K562 (cell line): ENCODE data around the gene TRA2B. TPM values are rescaled to one million over a fixed set of nuclear protein-coding genes. Genes with fewer than 3 reads are reported as not detected.

Experiments used
- ATAC-seq: fragments of 200-7000 bp; cut with Tn5 transposase; 3 replicates; pipeline ENCODE4 v1.9.1; 2020; ENCODE audit warnings: moderate library complexity
- BruUV-seq: library from RNA; stranded (reverse); fragments of 400-500 nt; replicated peaks from 2 replicates; lab custom pipeline; 2021; lab: Mats Ljungman, UMichigan
- CTCF ChIA-PET: fragments of 300-600 bp; formaldehyde crosslinking; extraction: SDS; loops from one replicate; lab custom pipeline; 2021; ENCODE audit warnings: low intra/inter-chr PET ratio; lab: Yijun Ruan, JAX
- POLR2A ChIA-PET: fragments of 300-600, 350-650 bp; sonication (Branson Sonifier 250); formaldehyde crosslinking; extraction: SDS; loops from one replicate; lab custom pipeline; 2021; ENCODE audit warnings: antibody characterized with exemption, inconsistent platforms; lab: Yijun Ruan, JAX
- DNase-seq, 4 experiments: peaks; one replicate each; pipeline versions ENCODE4 v3.0.0 to v3.0.0-alpha.2; 2011 to 2018; ENCODE audit warnings: low spot score in 3 of 4, mixed read lengths in 3 of 4; ENCODE audit errors: extremely low read depth in 1 of 4
- FAIRE-seq: peaks from 2 replicates; lab custom pipeline; 2011; peaks lifted over from hg19 to GRCh38; lab: Jason Lieb, UNC
- H2AFZ ChIP-seq: 2 replicates; pipeline ENCODE4 v1.6.0; 2011; ENCODE audit warnings: low read depth, low read length, control low read depth, inconsistent platforms
- H3K27ac ChIP-seq: fragments of 200-600 bp; 3 replicates; pipeline ENCODE4 v1.8.0; 2011; ENCODE audit warnings: low read depth, mild to moderate bottlenecking, control low read depth, inconsistent platforms, low read length, moderate library complexity, mixed read lengths; ENCODE audit errors: extremely low read depth
- H3K27me3 ChIP-seq, 2 experiments: fragments of 300-600 bp in 1 of 2; 2 replicates in 1 of 2; 3 replicates in 1 of 2; pipeline versions ENCODE4 v1.6.0 to v1.8.0; 2011; ENCODE audit warnings: inconsistent platforms in 2 of 2, low read length in 2 of 2, mild to moderate bottlenecking in 1 of 2, mixed read lengths in 1 of 2, moderate library complexity in 1 of 2; ENCODE audit not compliant: control insufficient read depth in 2 of 2, insufficient read depth in 2 of 2
- H3K36me3 ChIP-seq: fragments of 300-600 bp; 3 replicates; pipeline ENCODE4 v1.8.0; 2011; ENCODE audit warnings: mild to moderate bottlenecking, low read length, inconsistent platforms; ENCODE audit not compliant: control insufficient read depth, insufficient read depth
- H3K4me1 ChIP-seq, 2 experiments: fragments of 200-600 bp in 1 of 2; replicated peaks in 1 of 2; 2 replicates in 1 of 2; 3 replicates in 1 of 2; pipeline versions ENCODE4 v1.5.1 to v1.8.0; 2011; ENCODE audit warnings: inconsistent platforms in 2 of 2, low read length in 2 of 2, mild to moderate bottlenecking in 1 of 2, mixed read lengths in 1 of 2, moderate library complexity in 1 of 2; ENCODE audit not compliant: control insufficient read depth in 2 of 2, insufficient read depth in 2 of 2
- H3K4me2 ChIP-seq: 2 replicates; pipeline ENCODE4 v1.6.1; 2011; ENCODE audit warnings: low read length, control low read depth, inconsistent platforms, mixed read lengths; ENCODE audit not compliant: insufficient read depth
- H3K4me3 ChIP-seq: fragments of 200-600 bp; sonication (generic), shearing (Covaris generic); 2 replicates; pipeline ENCODE4 v1.5.1; 2016; ENCODE audit warnings: control low read depth, inconsistent platforms
- H3K79me2 ChIP-seq: fragments of 200-600 bp; 3 replicates; pipeline ENCODE4 v1.8.0; 2011; ENCODE audit warnings: low read length, inconsistent platforms; ENCODE audit not compliant: control insufficient read depth, insufficient read depth
- H3K9ac ChIP-seq, 2 experiments: 2 replicates each; pipeline versions ENCODE4 v1.6.0 to v1.6.1; 2011; ENCODE audit warnings: low read depth in 2 of 2, low read length in 2 of 2, control low read depth in 1 of 2, inconsistent platforms in 1 of 2, mild to moderate bottlenecking in 1 of 2, mixed read lengths in 1 of 2; ENCODE audit not compliant: insufficient read depth in 1 of 2
- H3K9me1 ChIP-seq: one replicate; pipeline ENCODE4 v1.6.0; 2011; ENCODE audit warnings: inconsistent platforms, mild to moderate bottlenecking, low read length, moderate library complexity; ENCODE audit not compliant: control insufficient read depth, insufficient read depth
- H3K9me3 ChIP-seq: replicated peaks from 2 replicates; pipeline ENCODE4 v1.5.1; 2011; ENCODE audit warnings: low read depth, low read length, inconsistent platforms; ENCODE audit not compliant: control insufficient read depth, insufficient read depth
- H4K20me1 ChIP-seq: replicated peaks from 2 replicates; pipeline ENCODE4 v1.6.1; 2011; ENCODE audit warnings: low read length, inconsistent platforms, mixed read lengths; ENCODE audit not compliant: control insufficient read depth, insufficient read depth
- CEBPG ChIP-seq, 3 experiments: fragments of 200-800 bp in 1 of 3; sonication (Bioruptor generic) in 1 of 3; sonication (generic) in 1 of 3; formaldehyde crosslinking in 1 of 3; IDR thresholded peaks in 2 of 3; conservative IDR thresholded peaks in 1 of 3; 2 replicates each; pipeline versions ENCODE4 v1.6.1 to v1.8.0; 2016 to 2022; ENCODE audit warnings: missing compliant biosample characterization in 2 of 3, missing genetic modification characterization in 2 of 3, mild to moderate bottlenecking in 1 of 3, missing genetic modification reagents in 1 of 3
- MTA2 ChIP-seq: fragments of 450-650 bp; IDR thresholded peaks from 2 replicates; pipeline ENCODE4 v1.6.1; 2016; ENCODE audit warnings: low read depth
- RAD21 ChIP-seq, 2 experiments: fragments of 250-450 bp in 1 of 2; fragments of 450-650 bp in 1 of 2; sonication (Bioruptor Pico) in 1 of 2; formaldehyde crosslinking in 1 of 2; IDR thresholded peaks in 1 of 2; conservative IDR thresholded peaks in 1 of 2; 2 replicates each; pipeline versions ENCODE4 v1.4.0 to v1.8.0; 2020 to 2022; ENCODE audit warnings: mild to moderate bottlenecking in 2 of 2, moderate library complexity in 1 of 2
- RBM39 ChIP-seq: fragments of 200-400 bp; formaldehyde crosslinking; optimal IDR thresholded peaks from 2 replicates; pipeline ENCODE3; 2018; ENCODE audit warnings: low read depth, low read length
- SRSF9 ChIP-seq: fragments of 200-400 bp; formaldehyde crosslinking; IDR thresholded peaks from 2 replicates; pipeline ENCODE4 v1.6.1; 2017; ENCODE audit warnings: low read depth, low read length, borderline replicate concordance
- TCF7 ChIP-seq: sonication (generic); IDR thresholded peaks from 2 replicates; pipeline ENCODE4 v1.6.1; 2016; ENCODE audit warnings: antibody characterized with exemption, borderline replicate concordance
- WGBS: fragments of 100-300 bp; shearing (Covaris generic); methylation state at CpG from one replicate; pipeline ENCODE4 v1.1.6; 2016; ENCODE audit warnings: low coverage, mixed read lengths; ENCODE audit not compliant: insufficient coverage; ENCODE audit errors: missing lambda C conversion rate; 5-methylcytosine and 5-hydroxymethylcytosine counted together
- in situ Hi-C: fragments of 300-500 bp; cut with MboI; formaldehyde crosslinking; loops from 4 replicates; pipeline ENCODE4 v1.15.0; 2018; ENCODE audit warnings: inconsistent platforms, mixed read lengths
- intact Hi-C: fragments of 100-400 bp; cut with micrococcal nuclease; formaldehyde crosslinking; loops from 2 replicates; pipeline ENCODE4 v1.14.2; 2022
- polyA plus RNA-seq, 8 experiments: library from polyadenylated mRNA; depleted of rRNA in 4 of 8; stranded (reverse) in 5 of 8; unstranded in 3 of 8; fragments of >200 nt; fragmentation: Nextera tagmentation in 2 of 8; fragmentation: Illumina TruSeq in 1 of 8; extraction: Ambion mirVana in 2 of 8; extraction: Trizol in 1 of 8; gene quantifications; 2 replicates each; pipeline versions ENCODE4 v1.2.1 to v1.2.3, GENCODE V29; 2011 to 2014; ENCODE audit warnings: inconsistent platforms in 1 of 8, missing spikeins in 1 of 8
- total RNA-seq, 7 experiments: library from RNA; depleted of rRNA in 6 of 7; stranded (reverse); fragments of >200 nt in 6 of 7; fragmentation: Illumina TruSeq in 2 of 7; extraction: Trizol in 2 of 7; gene quantifications; 2 replicates each; pipeline versions ENCODE4 v1.2.1 to v1.2.3, GENCODE V29; 2011 to 2021; ENCODE audit warnings: low replicate concordance in 1 of 7

Gene TRA2B
- total and polyA plus RNA-seq, 9 of the 15 experiments (the other 6 are each of a cell fraction or from before 2014, with no cell fraction given): 105 to 411 (median 278) TPM

GRCh38 chr3:185965496-185965895 is 27.7 kb upstream of the TRA2B start (continued):
- TF ChIP-seq TCF7: no peak

- POLR2A ChIA-PET: interaction anchor here (0.9 kb wide), 1 partner anchor 24 kb away, joined by 6 read pairs; the partner anchor contains the start of gene TRA2B
Measured at GRCh38 chr3:185961675-185962232, 23.9 kb upstream of the TRA2B start.

More at GRCh38 chr3:185961675-185962232, 23.9 kb upstream of the TRA2B start:
- no peak for ATAC-seq
- Histone ChIP-seq H3K27me3 (no peaks in the 10 kb centered on the region), H3K4me2 (no peak overlapping the region), H3K36me3 (no peaks in the 10 kb centered on the region), H3K4me1 (peaks cover 3 to 10% of the 10 kb centered on the region in 2 experiments; a peak in 2 of 5 replicates), H3K27ac (no peak overlapping the region), H3K9me3 (0 out of 2 replicates have a peak, but pooled peaks cover 2% of the 10 kb centered on the region), H4K20me1 (no peaks in the 10 kb centered on the region), H2AFZ (no peak overlapping the region), H3K9me1 (no peaks in the 10 kb centered on the region), H3K9ac (no peak overlapping the region), H3K79me2 (no peaks in the 10 kb centered on the region), H3K4me3 (no peak overlapping the region)
- in situ Hi-C loops: no loop called here
- no TSS peak for BruUV-seq
- intact Hi-C loops: no loop called here
- no peak for DNase-seq
- FAIRE-seq: no peak
- TF ChIP-seq SRSF9 (no peak), RAD21 (CRISPR knock-in tag; conservative IDR thresholded peaks at IDR 0.05 in 1 of 2, IDR thresholded peaks at IDR 0.05 in 1 of 2) (no peak), MTA2 (no peak), RBM39 (no peak), CEBPG (CRISPR knock-in tag; IDR thresholded peaks at IDR 0.05) (no peak), CEBPG (tag; conservative IDR thresholded peaks at IDR 0.05 in 1 of 2, IDR thresholded peaks at IDR 0.05 in 1 of 2) (no peak)
- CTCF ChIA-PET: no interaction called here
- WGBS: 52% methylated on average over 4 of the region's 4 CpGs
